ENCODE results near the gene KLHL29. TPM values are rescaled to one million over a fixed set of nuclear protein-coding genes. Genes with fewer than 3 reads are reported as not detected.

The KLHL29 gene
- total RNA-seq, 1 experiment from 2014 or later, result 4.3 TPM

- no peak for DNase-seq (ENCODE audit: extremely low read depth, low read depth)
These were observed 275.3 kb downstream of the KLHL29 start for GRCh38 chr2:23660237-23660636.

GRCh38 chr2:23661276-23662050 lies 276.5 kb downstream of the KLHL29 start:
- no peak for DNase-seq (ENCODE audit: extremely low read depth, low read depth)

GRCh38 chr2:23662466-23662865 lies 277.5 kb downstream of the KLHL29 start:
- no peak for DNase-seq (ENCODE audit: extremely low read depth, low read depth)

GRCh38 chr2:23662941-23663920 lies 278.3 kb downstream of the KLHL29 start:
- no peak for DNase-seq (ENCODE audit: extremely low read depth, low read depth)

- no peak for DNase-seq (ENCODE audit: extremely low read depth, low read depth)
These were observed 279.2 kb downstream of the KLHL29 start for GRCh38 chr2:23664066-23664788.

GRCh38 chr2:23666241-23666979 lies 281.4 kb downstream of the KLHL29 start:
- DNase-seq (ENCODE audit: extremely low read depth, low read depth), result no peak

GRCh38 chr2:23666980-23667357 lies 282.0 kb downstream of the KLHL29 start:
- no peak for DNase-seq (ENCODE audit: extremely low read depth, low read depth)

GRCh38 chr2:23668756-23669304 lies 283.9 kb downstream of the KLHL29 start:
- no peak for DNase-seq (ENCODE audit: extremely low read depth, low read depth)

GRCh38 chr2:23669413-23670244 lies 284.6 kb downstream of the KLHL29 start:
- no peak for DNase-seq (ENCODE audit: extremely low read depth, low read depth)

- DNase-seq (ENCODE audit: extremely low read depth, low read depth), result no peak
These were observed 285.2 kb downstream of the KLHL29 start for GRCh38 chr2:23670245-23670592.

GRCh38 chr2:23673082-23673481 lies 288.1 kb downstream of the KLHL29 start:
- DNase-seq (ENCODE audit: extremely low read depth, low read depth), result no peak

- DNase-seq (ENCODE audit: extremely low read depth, low read depth), result peak; percentile 17
These were observed 289.1 kb downstream of the KLHL29 start for GRCh38 chr2:23673830-23674679.

GRCh38 chr2:23675506-23675905 lies 290.5 kb downstream of the KLHL29 start:
- DNase-seq (ENCODE audit: extremely low read depth, low read depth), result no peak

- no peak for DNase-seq (ENCODE audit: extremely low read depth, low read depth)
These were observed 292.9 kb downstream of the KLHL29 start for GRCh38 chr2:23677836-23678235.

- no peak for DNase-seq (ENCODE audit: extremely low read depth, low read depth)
These were observed 294.1 kb downstream of the KLHL29 start for GRCh38 chr2:23679044-23679443.

- DNase-seq (ENCODE audit: extremely low read depth, low read depth), result no peak
These were observed 296.0 kb downstream of the KLHL29 start for GRCh38 chr2:23680951-23681350.

GRCh38 chr2:23681356-23682140 lies 296.6 kb downstream of the KLHL29 start:
- DNase-seq (ENCODE audit: extremely low read depth, low read depth), result no peak
